Sigmoid colon (tissue), 4 donors: Measurements from ENCODE around the gene DNASE2.

Experiments used
- CTCF ChIP-seq, 4 experiments: fragments of 450-650 bp in 3 of 4; fragments of 200-600 bp in 1 of 4; IDR thresholded peaks; one replicate each; pipeline ENCODE4 v1.5.1; 2016 to 2019; ENCODE audit warnings: antibody characterized with exemption in 4 of 4, mild to moderate bottlenecking in 3 of 4, moderate library complexity in 2 of 4
- EP300 ChIP-seq, 4 donors: sonication (generic); formaldehyde crosslinking; IDR thresholded peaks; one replicate each; pipeline ENCODE4 v1.6.1; 2017; ENCODE audit warnings: antibody characterized with exemption in 4 of 4
- POLR2A ChIP-seq, 2 donors: fragments of 450-650 bp; IDR thresholded peaks; one replicate each; pipeline ENCODE4 v1.6.1; 2016; ENCODE audit warnings: antibody characterized with exemption in 2 of 2, mild to moderate bottlenecking in 2 of 2, moderate library complexity in 2 of 2
- POLR2AphosphoS5 ChIP-seq, 4 donors: sonication (generic); formaldehyde crosslinking; IDR thresholded peaks; one replicate each; pipeline ENCODE4 v1.6.1; 2017; ENCODE audit warnings: antibody characterized with exemption in 4 of 4

GRCh38 chr19:12859546-12859945 is 21.7 kb downstream of the DNASE2 start:
- TF ChIP-seq CTCF (IDR thresholded peaks at IDR 0.05): no peak
- no peak for TF ChIP-seq POLR2A (IDR thresholded peaks at IDR 0.05)
- TF ChIP-seq POLR2AphosphoS5 (IDR thresholded peaks at IDR 0.05): no peak
- TF ChIP-seq EP300 (IDR thresholded peaks at IDR 0.05): no peak
